Gastroesophageal sphincter (tissue), 4 donors: ENCODE results near the gene KANTR. TPM values are rescaled to one million over a fixed set of nuclear protein-coding genes. Genes with fewer than 3 reads are reported as not detected.
"Not testable (repeated sequence)": the region's sequence is repeated elsewhere in the genome, so short reads cannot be mapped to it uniquely, and the experiment has no call there.

ENCODE experiments used
- ATAC-seq: fragments of 150-250 bp; one replicate; pipeline ENCODE4 v1.9.1; 2016; ENCODE audit warnings: mild to moderate bottlenecking, moderate library complexity
- H3K27ac ChIP-seq, 4 donors: fragments of 200-600 bp; sonication (generic) in 3 of 4; 1 replicate in 3 of 4; 2 replicates in 1 of 4; pipeline ENCODE4 v1.5.1; 2016 to 2019
- H3K27me3 ChIP-seq: fragments of 200-600 bp; sonication (generic); one replicate; pipeline ENCODE4 v1.5.1; 2019
- H3K36me3 ChIP-seq, 2 donors: fragments of 200-600 bp; sonication (generic); one replicate each; pipeline ENCODE4 v1.5.1; 2019; ENCODE audit warnings: control low read depth in 1 of 2
- H3K4me1 ChIP-seq, 3 donors: fragments of 200-600 bp; sonication (generic); 1 replicate in 2 of 3; 2 replicates in 1 of 3; pipeline ENCODE4 v1.5.1; 2016 to 2019; ENCODE audit warnings: control low read depth in 2 of 3
- H3K4me3 ChIP-seq, 2 donors: fragments of 200-600 bp; sonication (generic); one replicate each; pipeline ENCODE4 v1.5.1; 2019; ENCODE audit warnings: mild to moderate bottlenecking in 1 of 2, moderate library complexity in 1 of 2
- H3K9me3 ChIP-seq, 3 donors: fragments of 200-600 bp; sonication (generic); one replicate each; pipeline ENCODE4 v1.5.1; 2017 to 2019; ENCODE audit warnings: control low read depth in 2 of 3
- CTCF ChIP-seq, 4 experiments: fragments of 200-600 bp in 2 of 4; fragments of 450-650 bp in 2 of 4; sonication (generic) in 1 of 4; IDR thresholded peaks; one replicate each; pipeline ENCODE4 v1.5.1; 2017 to 2019; ENCODE audit warnings: antibody characterized with exemption in 4 of 4, mild to moderate bottlenecking in 2 of 4, moderate library complexity in 2 of 4
- EP300 ChIP-seq: sonication (generic); formaldehyde crosslinking; IDR thresholded peaks from one replicate; pipeline ENCODE4 v1.6.1; 2017; ENCODE audit warnings: antibody characterized with exemption, mild to moderate bottlenecking
- POLR2A ChIP-seq, 2 donors: fragments of 450-650 bp; IDR thresholded peaks; one replicate each; pipeline ENCODE4 v1.6.1; 2017; ENCODE audit warnings: antibody characterized with exemption in 2 of 2, mild to moderate bottlenecking in 2 of 2, moderate library complexity in 1 of 2
- POLR2AphosphoS5 ChIP-seq: sonication (generic); formaldehyde crosslinking; IDR thresholded peaks from one replicate; pipeline ENCODE4 v1.6.1; 2017; ENCODE audit warnings: antibody characterized with exemption
- WGBS, 2 donors: methylation state at CpG; one replicate each; pipeline ENCODE4 v1.1.5; 2018; ENCODE audit warnings: low coverage in 1 of 2; 5-methylcytosine and 5-hydroxymethylcytosine counted together
- small RNA-seq, 4 donors: library from RNA; depleted of rRNA; stranded (forward); fragments of <200 nt; gene quantifications; one replicate each; pipeline ENCODE3, GENCODE V24; 2016
- total RNA-seq, 4 donors: library from RNA; depleted of rRNA; stranded (reverse); fragments of >200 nt; gene quantifications; one replicate each; pipeline ENCODE4 v1.1.0, GENCODE V29; 2016

The KANTR gene
- total RNA-seq, 4 donors from 2014 or later, result 7.7 to 36.6 (median 13.7) TPM

- Histone ChIP-seq H3K27ac (no peak overlapping the region), H3K9me3 (no peaks in the 10 kb centered on the region), H3K4me1 (no peaks in the 10 kb centered on the region), H3K4me3 (no peak overlapping the region), H3K36me3 (peaks cover 0 to 5% of the 10 kb centered on the region in 2 donors), H3K27me3 (no peaks in the 10 kb centered on the region)
- TF ChIP-seq POLR2A (IDR thresholded peaks at IDR 0.05), result no peak
- no peak for TF ChIP-seq CTCF (IDR thresholded peaks at IDR 0.05)
- 63 to 95% methylated on average over 2 to 6 of the region's 7 CpGs for WGBS, 2 donors
- ATAC-seq, result no peak
Measured at GRCh38 chrX:53163436-53163835, 69.5 kb downstream of the KANTR start.

GRCh38 chrX:53164566-53164965 is 70.6 kb downstream of the KANTR start:
- not testable (repeated sequence) for H3K9me3 ChIP-seq, H3K36me3 ChIP-seq, H3K27ac ChIP-seq, H3K4me1 ChIP-seq, ATAC-seq, H3K4me3 ChIP-seq, H3K27me3 ChIP-seq
- WGBS, 2 donors, result 72% methylated on average over 6 of the region's 6 CpGs; no CpG with 5 or more reads in 1 of the 2 donors

GRCh38 chrX:53166103-53166502 is 72.2 kb downstream of the KANTR start:
- Histone ChIP-seq H3K27ac (no peak overlapping the region), H3K4me1 (no peaks in the 10 kb centered on the region), H3K9me3 (no peaks in the 10 kb centered on the region), H3K36me3 (peaks cover 0 to 5% of the 10 kb centered on the region in 2 donors), H3K27me3 (no peaks in the 10 kb centered on the region), H3K4me3 (no peak overlapping the region)
- TF ChIP-seq POLR2AphosphoS5 (no peak), POLR2A (IDR thresholded peaks at IDR 0.05) (no peak), CTCF (IDR thresholded peaks at IDR 0.05) (no peak), EP300 (no peak)
- WGBS, 2 donors, result 93 to 100% methylated on average over 1 to 3 of the region's 3 CpGs
- no peak for ATAC-seq

GRCh38 chrX:53171356-53171755 is 77.4 kb downstream of the KANTR start:
- H3K27ac ChIP-seq, result no peak overlapping the region
- H3K36me3 ChIP-seq, result peaks cover 0 to 5% of the 10 kb centered on the region in 2 donors
- H3K4me1 ChIP-seq, result no peaks in the 10 kb centered on the region
- H3K9me3 ChIP-seq, result no peaks in the 10 kb centered on the region
- no CpG with 5 or more reads among the region's 7 CpGs for WGBS, 2 donors
- no peak for ATAC-seq
- H3K27me3 ChIP-seq, result no peaks in the 10 kb centered on the region
- TF ChIP-seq POLR2A (IDR thresholded peaks at IDR 0.05), result no peak
- no peak for TF ChIP-seq POLR2AphosphoS5
- H3K4me3 ChIP-seq, result no peak overlapping the region

Small RNAs within 50 kb of the gene (small RNA-seq; reads per million reads assigned to genes)
- 0 reads per million in 4 donors for gene AL139396.1
- 0 reads per million in 4 donors for gene AL591212.2

Other genes starting within 250 kb of the KANTR start
- gene XAGE3, start 226.1 kb upstream of the KANTR start, total RNA-seq, result not detected
- 10 to 100 TPM in 3 of 4 donors, 1 to 10 TPM in 1; 9.4 to 25.7 (median 17.0) TPM for gene FAM156B, start 196.8 kb upstream of the KANTR start, total RNA-seq
- 10 to 100 TPM in 2 of 4 donors, 1 to 10 TPM in 2; 2.6 to 14.1 (median 10.7) TPM for gene FAM156A, start 135.6 kb upstream of the KANTR start, total RNA-seq
- 1 to 10 TPM in 2 of 4 donors, under 1 TPM in 2; 0.67 to 2.5 (median 0.99) TPM for gene GPR173, start 45.4 kb upstream of the KANTR start, total RNA-seq
- gene TSPYL2, start 11.8 kb upstream of the KANTR start, total RNA-seq, result 100 to 1,000 TPM in 1 of 4 donors, 10 to 100 TPM in 3; 40.5 to 156 (median 89.8) TPM
- gene KDM5C, start 131.1 kb downstream of the KANTR start, total RNA-seq, result 100 to 1,000 TPM in 1 of 4 donors, 10 to 100 TPM in 3; 60.2 to 120 (median 79.7) TPM
- gene IQSEC2, start 187.4 kb downstream of the KANTR start, total RNA-seq, result 10 to 100 TPM; 10.1 to 25.7 (median 16.8) TPM